Trophoblast cell (in vitro differentiated cells and primary cell): Measurements from ENCODE around the gene IGF1R.

Source experiments
- DNase-seq, 2 donors: peaks; one replicate each; pipeline ENCODE4 v3.0.0-alpha.2; 2016
- H2AFZ ChIP-seq: 2 replicates; pipeline ENCODE4 v1.6.1; 2013; ENCODE audit warnings: low read length, moderate library complexity, mild to moderate bottlenecking; ENCODE audit not compliant: insufficient read depth, poor library complexity
- H2AK5ac ChIP-seq: 2 replicates; pipeline ENCODE4 v1.6.1; 2013; ENCODE audit warnings: mild to moderate bottlenecking, low read length
- H2BK120ac ChIP-seq: 2 replicates; pipeline ENCODE4 v1.6.1; 2013; ENCODE audit warnings: low read length, mild to moderate bottlenecking, moderate library complexity; ENCODE audit not compliant: insufficient read depth, poor library complexity
- H2BK12ac ChIP-seq: 2 replicates; pipeline ENCODE4 v1.6.1; 2013; ENCODE audit warnings: mild to moderate bottlenecking, low read length, moderate library complexity
- H2BK5ac ChIP-seq: 2 replicates; pipeline ENCODE4 v1.6.1; 2013; ENCODE audit warnings: low read length, low read depth, moderate library complexity, mild to moderate bottlenecking; ENCODE audit not compliant: poor library complexity
- H3K14ac ChIP-seq: 2 replicates; pipeline ENCODE4 v1.6.1; 2013; ENCODE audit warnings: mild to moderate bottlenecking, low read length
- H3K18ac ChIP-seq: 2 replicates; pipeline ENCODE4 v1.6.1; 2013; ENCODE audit warnings: mild to moderate bottlenecking, low read length
- H3K23ac ChIP-seq: 2 replicates; pipeline ENCODE4 v1.6.1; 2013; ENCODE audit warnings: low read length
- H3K27ac ChIP-seq: 2 replicates; pipeline ENCODE4 v1.5.1; 2013; ENCODE audit warnings: low read depth, mild to moderate bottlenecking, inconsistent platforms, low read length, moderate library complexity
- H3K27me3 ChIP-seq: 2 replicates; pipeline ENCODE4 v1.6.1; 2013; ENCODE audit warnings: inconsistent platforms, mild to moderate bottlenecking, low read length, moderate library complexity; ENCODE audit not compliant: insufficient read depth
- H3K36me3 ChIP-seq, 2 experiments: 1 replicate in 1 of 2; 2 replicates in 1 of 2; pipeline ENCODE4 v1.6.1; 2013; ENCODE audit warnings: low read length in 2 of 2, mild to moderate bottlenecking in 2 of 2, moderate library complexity in 1 of 2; ENCODE audit not compliant: insufficient read depth in 2 of 2, control insufficient read depth in 1 of 2
- H3K4ac ChIP-seq: 2 replicates; pipeline ENCODE4 v1.6.1; 2013; ENCODE audit warnings: low read depth, mild to moderate bottlenecking, low read length, moderate library complexity
- H3K4me1 ChIP-seq, 2 experiments: 1 replicate in 1 of 2; 2 replicates in 1 of 2; pipeline ENCODE4 v1.6.1; 2013; ENCODE audit warnings: low read length in 2 of 2, mild to moderate bottlenecking in 2 of 2, moderate library complexity in 1 of 2; ENCODE audit not compliant: insufficient read depth in 2 of 2, control insufficient read depth in 1 of 2
- H3K4me2 ChIP-seq: 2 replicates; pipeline ENCODE4 v1.6.1; 2013; ENCODE audit warnings: inconsistent platforms, mild to moderate bottlenecking, low read length, moderate library complexity
- H3K4me3 ChIP-seq: 2 replicates; pipeline ENCODE4 v1.5.1; 2013; ENCODE audit warnings: mild to moderate bottlenecking, low read depth, low read length, inconsistent platforms
- H3K79me1 ChIP-seq: one replicate; pipeline ENCODE4 v1.6.1; 2013; ENCODE audit warnings: low read length
- H3K79me2 ChIP-seq: 2 replicates; pipeline ENCODE4 v1.6.1; 2013; ENCODE audit warnings: low read length, mild to moderate bottlenecking; ENCODE audit not compliant: control insufficient read depth, insufficient read depth, poor library complexity
- H3K9ac ChIP-seq: 2 replicates; pipeline ENCODE4 v1.6.1; 2013; ENCODE audit warnings: mild to moderate bottlenecking, low read length
- H3K9me3 ChIP-seq: 2 replicates; pipeline ENCODE4 v1.6.1; 2013; ENCODE audit warnings: low read depth, mild to moderate bottlenecking, control low read depth, inconsistent platforms, low read length; ENCODE audit not compliant: insufficient read depth
- H4K12ac ChIP-seq: 2 replicates; pipeline ENCODE4 v1.6.1; 2013; ENCODE audit warnings: low read depth, mild to moderate bottlenecking, low read length, moderate library complexity
- H4K8ac ChIP-seq: 2 replicates; pipeline ENCODE4 v1.6.1; 2013; ENCODE audit warnings: low read depth, mild to moderate bottlenecking, low read length, moderate library complexity
- H4K91ac ChIP-seq: one replicate; pipeline ENCODE4 v1.6.1; 2013; ENCODE audit warnings: low read depth, mild to moderate bottlenecking, low read length, moderate library complexity
- WGBS: extraction: QIAGEN DNeasy Blood & Tissue Kit; methylation state at CpG from one replicate; pipeline ENCODE4 v1.1.7; 2013; ENCODE audit warnings: missing lambda C conversion rate; ENCODE audit not compliant: insufficient read length, insufficient coverage; ENCODE audit errors: extremely low coverage; 5-methylcytosine and 5-hydroxymethylcytosine counted together

Gene IGF1R

DNA sequence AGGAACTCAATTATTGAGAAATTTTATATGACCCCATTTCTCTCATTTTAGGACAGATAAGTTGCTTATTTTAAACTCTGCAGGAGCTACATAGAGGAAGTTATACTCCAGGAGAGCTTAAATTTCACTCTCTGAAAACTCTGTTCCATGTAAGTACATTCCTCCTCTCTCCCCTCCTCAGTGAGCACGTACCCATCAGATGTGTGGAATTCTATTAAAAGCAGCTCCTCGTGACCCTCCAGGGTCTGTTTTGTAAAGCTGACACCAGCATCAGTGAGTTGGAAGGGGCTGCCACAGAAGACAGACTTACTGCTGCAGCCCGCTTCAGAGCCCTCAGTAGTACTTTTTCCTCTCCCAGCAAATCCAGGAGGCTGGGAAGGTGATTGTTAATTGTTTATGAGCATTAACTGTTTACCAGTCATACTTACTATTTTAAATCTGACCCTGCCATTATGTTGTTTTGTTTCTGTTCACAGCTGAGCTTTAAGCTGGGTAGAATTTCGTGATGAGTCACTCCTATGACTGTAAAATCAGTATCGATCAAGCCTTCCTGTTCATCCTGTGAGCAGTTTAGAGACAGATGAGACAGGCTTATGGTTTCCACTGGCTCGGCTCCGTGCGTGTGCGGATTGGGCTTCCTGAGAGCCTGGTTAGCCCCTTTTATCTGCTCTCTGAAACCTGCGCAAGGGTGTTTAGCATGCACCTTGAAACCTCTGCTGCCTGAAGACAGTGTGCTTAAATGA, 20.4 kb downstream of the IGF1R start:
- Histone ChIP-seq H2BK120ac (peak overlapping the region; percentile 34), H2AK5ac (no peak overlapping the region), H3K18ac (peak overlapping the region; percentile 54), H3K79me1 (peaks cover 27% of the 10 kb centered on the region), H3K23ac (no peak overlapping the region), H4K8ac (peak overlapping the region; percentile 67), H3K4me1 (peaks cover 40 to 43% of the 10 kb centered on the region in 2 experiments), H3K27ac (peak overlapping the region; percentile 81), H3K9me3 (no peaks in the 10 kb centered on the region), H3K36me3 (peaks cover 2% of the 10 kb centered on the region in 2 experiments), H3K9ac (no peak overlapping the region), H2AFZ (no peak overlapping the region), H2BK5ac (peak overlapping the region; percentile 83), H3K4me2 (peak overlapping the region; percentile 20), H3K4ac (peak overlapping the region; percentile 87), H3K4me3 (no peak overlapping the region), H3K79me2 (peaks cover 30% of the 10 kb centered on the region), H3K27me3 (no peaks in the 10 kb centered on the region), H3K14ac (peak overlapping the region; percentile 48), H4K91ac (peak overlapping the region; percentile 77), H4K12ac (no peak overlapping the region), H2BK12ac (no peak overlapping the region)
- DNase-seq, result no peak
- no CpG with 5 or more reads among the region's 10 CpGs for WGBS

GRCh38 chr15:98669638-98670037, 21.3 kb downstream of the IGF1R start:
- H4K12ac ChIP-seq, result no peak overlapping the region
- H3K14ac ChIP-seq, result peak overlapping the region; percentile 16
- H3K4ac ChIP-seq, result peak overlapping the region; percentile 87
- H3K4me2 ChIP-seq, result no peak overlapping the region
- H4K91ac ChIP-seq, result peak overlapping the region; percentile 67
- peaks cover 2% of the 10 kb centered on the region in 2 experiments for H3K36me3 ChIP-seq
- peak overlapping the region; percentile 77 for H2AK5ac ChIP-seq
- H3K27me3 ChIP-seq, result no peaks in the 10 kb centered on the region
- H3K27ac ChIP-seq, result peak overlapping the region; percentile 81
- no peak overlapping the region for H2AFZ ChIP-seq
- H2BK5ac ChIP-seq, result peak overlapping the region; percentile 63
- H2BK12ac ChIP-seq, result peak overlapping the region; percentile 23
- DNase-seq, result no peak
- peaks cover 27% of the 10 kb centered on the region for H3K79me1 ChIP-seq
- no peak overlapping the region for H3K4me3 ChIP-seq
- H2BK120ac ChIP-seq, result peak overlapping the region; percentile 50
- peak overlapping the region; percentile 34 for H4K8ac ChIP-seq
- H3K18ac ChIP-seq, result peak overlapping the region; percentile 58
- no peak overlapping the region for H3K23ac ChIP-seq
- no CpG with 5 or more reads among the region's 7 CpGs for WGBS
- H3K9me3 ChIP-seq, result no peaks in the 10 kb centered on the region
- peaks cover 40 to 43% of the 10 kb centered on the region in 2 experiments for H3K4me1 ChIP-seq
- H3K79me2 ChIP-seq, result peaks cover 26% of the 10 kb centered on the region
- H3K9ac ChIP-seq, result no peak overlapping the region

DNA sequence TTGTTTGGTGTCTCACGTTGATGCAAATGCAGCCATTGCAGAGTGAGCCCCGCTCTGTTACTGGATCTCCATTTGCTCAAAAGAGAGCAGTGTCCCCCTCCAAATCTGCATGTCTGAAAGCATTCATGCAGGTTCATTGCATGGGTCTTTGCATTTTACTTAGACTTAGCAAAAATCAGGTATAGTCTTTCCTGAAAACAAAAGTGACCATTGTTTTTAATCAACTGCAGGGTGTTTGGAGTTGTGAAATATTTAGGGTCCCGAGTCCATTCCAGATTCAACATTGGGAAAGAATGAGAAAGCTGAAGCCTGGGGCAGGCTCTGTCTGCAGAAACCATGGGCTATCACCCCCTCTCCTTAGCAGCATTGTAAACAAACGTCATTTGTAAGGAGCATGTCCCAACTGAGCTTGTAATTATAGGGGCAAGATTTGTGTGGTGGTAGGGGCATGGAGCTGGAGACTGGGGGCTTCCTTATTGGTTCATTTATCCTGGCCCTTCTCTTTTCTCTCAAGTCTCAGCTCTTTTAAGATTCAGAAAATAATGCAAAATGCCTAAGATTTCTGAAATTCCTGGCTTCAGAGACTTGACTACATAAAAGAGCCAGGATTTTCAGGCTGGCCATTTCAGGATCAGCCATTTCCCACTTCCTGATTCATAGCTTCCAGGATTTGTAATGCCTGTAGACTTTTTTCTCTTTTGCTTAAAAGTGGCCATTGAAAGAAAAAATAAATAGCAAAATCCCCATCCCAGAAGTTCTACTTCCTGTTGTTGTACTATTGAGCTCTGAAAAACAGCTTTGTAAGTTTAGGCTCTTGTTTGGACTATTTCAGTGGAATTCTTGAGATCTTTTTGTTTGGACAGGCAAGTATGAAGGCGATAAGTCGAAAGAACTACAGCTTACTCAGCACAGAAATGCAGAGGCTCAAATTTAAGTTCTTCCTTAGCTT, 23.0 kb downstream of the IGF1R start:
- peak overlapping the region; percentile 93 for H3K27ac ChIP-seq
- H3K14ac ChIP-seq, result peak overlapping the region; percentile 71
- peak overlapping the region; percentile 58 for H4K91ac ChIP-seq
- H3K4me2 ChIP-seq, result peak overlapping the region; percentile 48
- no peaks in the 10 kb centered on the region for H3K36me3 ChIP-seq
- H4K8ac ChIP-seq, result no peak overlapping the region
- H2AFZ ChIP-seq, result peak overlapping the region; percentile 66
- H3K79me2 ChIP-seq, result peaks cover 23% of the 10 kb centered on the region
- no peak overlapping the region for H2AK5ac ChIP-seq
- no peaks in the 10 kb centered on the region for H3K9me3 ChIP-seq
- H3K79me1 ChIP-seq, result peaks cover 27% of the 10 kb centered on the region
- H4K12ac ChIP-seq, result peak overlapping the region; percentile 49
- no peak overlapping the region for H3K23ac ChIP-seq
- peak; percentile 34 to 69 for DNase-seq
- no peak overlapping the region for H3K4me3 ChIP-seq
- WGBS, result no CpG with 5 or more reads among the region's 6 CpGs
- H2BK120ac ChIP-seq, result peak overlapping the region; percentile 46
- H2BK5ac ChIP-seq, result peak overlapping the region; percentile 83
- peak overlapping the region; percentile 35 for H3K4ac ChIP-seq
- peak overlapping the region; percentile 78 for H2BK12ac ChIP-seq
- H3K18ac ChIP-seq, result peak overlapping the region; percentile 87
- no peaks in the 10 kb centered on the region for H3K27me3 ChIP-seq
- peaks cover 37 to 41% of the 10 kb centered on the region in 2 experiments for H3K4me1 ChIP-seq
- no peak overlapping the region for H3K9ac ChIP-seq

GRCh38 chr15:98673133-98673532, 24.8 kb downstream of the IGF1R start:
- peaks cover 21% of the 10 kb centered on the region for H3K79me1 ChIP-seq
- no peak overlapping the region for H2AK5ac ChIP-seq
- H3K9me3 ChIP-seq, result no peaks in the 10 kb centered on the region
- no peaks in the 10 kb centered on the region for H3K36me3 ChIP-seq
- no peak overlapping the region for H2AFZ ChIP-seq
- no peak overlapping the region for H4K12ac ChIP-seq
- H3K9ac ChIP-seq, result no peak overlapping the region
- H4K91ac ChIP-seq, result no peak overlapping the region
- peaks cover 20% of the 10 kb centered on the region for H3K79me2 ChIP-seq
- H3K4ac ChIP-seq, result peak overlapping the region; percentile 50
- H3K4me2 ChIP-seq, result no peak overlapping the region
- H2BK12ac ChIP-seq, result no peak overlapping the region
- no peak overlapping the region for H3K27ac ChIP-seq
- H4K8ac ChIP-seq, result no peak overlapping the region
- no peak overlapping the region for H3K14ac ChIP-seq
- H2BK5ac ChIP-seq, result no peak overlapping the region
- no peak overlapping the region for H2BK120ac ChIP-seq
- H3K27me3 ChIP-seq, result no peaks in the 10 kb centered on the region
- peaks cover 28 to 40% of the 10 kb centered on the region in 2 experiments for H3K4me1 ChIP-seq
- DNase-seq, result no peak
- no peak overlapping the region for H3K23ac ChIP-seq
- WGBS, result no CpG with 5 or more reads among the region's 4 CpGs
- H3K18ac ChIP-seq, result no peak overlapping the region
- no peak overlapping the region for H3K4me3 ChIP-seq
